B cell (primary cell): Measurements from ENCODE around the gene WNK4. TPM values are rescaled to one million over a fixed set of nuclear protein-coding genes. Genes with fewer than 3 reads are reported as not detected.

Source experiments
- ATAC-seq: fragments of 200-7000 bp; cut with Tn5 transposase; one replicate; pipeline ENCODE4 v1.10.0; 2021; ENCODE audit warnings: low read depth, mild to moderate bottlenecking, moderate number of reproducible peaks, moderate library complexity
- CTCF ChIA-PET: fragments of 350-600 bp; sonication (Branson Sonifier 250); formaldehyde crosslinking; loops from one replicate; lab custom pipeline; 2021; ENCODE audit warnings: antibody characterized with exemption, inconsistent platforms; lab: Charles Lee
- POLR2A ChIA-PET: fragments of 350-600 bp; sonication (Branson Sonifier 250); formaldehyde crosslinking; loops from one replicate; lab custom pipeline; 2021; ENCODE audit warnings: antibody characterized with exemption; lab: Charles Lee
- DNase-seq: peaks from one replicate; pipeline ENCODE4 v3.0.0; 2013
- H2AFZ ChIP-seq: 2 replicates; pipeline ENCODE4 v1.6.1; 2012; ENCODE audit warnings: mild to moderate bottlenecking, low read depth, low read length; ENCODE audit not compliant: insufficient read depth, poor library complexity, severe bottlenecking
- H3K27ac ChIP-seq, 2 donors: 1 replicate in 1 of 2; 2 replicates in 1 of 2; pipeline ENCODE4 v1.5.1; 2012 to 2013; ENCODE audit warnings: low read length in 2 of 2, mild to moderate bottlenecking in 2 of 2, moderate library complexity in 1 of 2
- H3K27me3 ChIP-seq, 4 experiments: fragments of 200-600 bp in 1 of 4; sonication (generic) in 1 of 4; replicated peaks in 1 of 4; 1 replicate in 2 of 4; 2 replicates in 2 of 4; pipeline versions ENCODE4 v1.6.1 to v1.7.0; 2013 to 2016; ENCODE audit warnings: low read length in 3 of 4, mild to moderate bottlenecking in 2 of 4, mixed read lengths in 1 of 4, moderate library complexity in 1 of 4; ENCODE audit not compliant: insufficient read depth in 4 of 4, control insufficient read depth in 3 of 4; ENCODE audit errors: control extremely low read depth in 1 of 4
- H3K36me3 ChIP-seq, 2 experiments: replicated peaks in 1 of 2; 1 replicate in 1 of 2; 2 replicates in 1 of 2; pipeline versions ENCODE4 v1.6.1 to v1.7.1; 2013; ENCODE audit warnings: low read length in 1 of 2; ENCODE audit not compliant: insufficient read depth in 2 of 2, control insufficient read depth in 1 of 2; ENCODE audit errors: control extremely low read depth in 1 of 2, extremely low read depth in 1 of 2
- H3K4me1 ChIP-seq, 2 donors: fragments of 200-600 bp in 1 of 2; sonication (generic) in 1 of 2; 1 replicate in 1 of 2; 2 replicates in 1 of 2; pipeline versions ENCODE4 v1.5.1 to v1.6.1; 2013 to 2017; ENCODE audit warnings: low read length in 2 of 2; ENCODE audit not compliant: control insufficient read depth in 2 of 2, insufficient read depth in 2 of 2
- H3K4me2 ChIP-seq: replicated peaks from 2 replicates; pipeline ENCODE3; 2012; ENCODE audit warnings: mild to moderate bottlenecking, low read depth, low read length; ENCODE audit not compliant: poor library complexity, severe bottlenecking
- H3K4me3 ChIP-seq, 5 experiments: fragments of 200-600 bp in 1 of 5; sonication (generic) in 1 of 5; 1 replicate in 3 of 5; 2 replicates in 2 of 5; pipeline versions ENCODE4 v1.5.1 to v1.7.0; 2011 to 2016; ENCODE audit warnings: low read length in 4 of 5, mild to moderate bottlenecking in 4 of 5, low read depth in 2 of 5, control low read depth in 1 of 5, moderate library complexity in 1 of 5; ENCODE audit not compliant: insufficient read depth in 1 of 5; ENCODE audit errors: control extremely low read depth in 1 of 5, extremely low read depth in 1 of 5
- H3K79me2 ChIP-seq: fragments of 200-600 bp; sonication (generic); one replicate; pipeline ENCODE4 v1.6.0; 2016; ENCODE audit warnings: low read length; ENCODE audit not compliant: control insufficient read depth, insufficient read depth
- H3K9ac ChIP-seq: fragments of 200-600 bp; sonication (generic); 2 replicates; pipeline ENCODE4 v1.6.1; 2017; ENCODE audit warnings: mild to moderate bottlenecking, low read length, moderate library complexity
- H3K9me3 ChIP-seq, 3 donors: one replicate each; pipeline versions ENCODE4 v1.6.1 to v1.7.1; 2013; ENCODE audit warnings: low read length in 2 of 3; ENCODE audit not compliant: control insufficient read depth in 2 of 3, insufficient read depth in 1 of 3; ENCODE audit errors: control extremely low read depth in 1 of 3
- H4K20me1 ChIP-seq: 2 replicates; pipeline ENCODE4 v1.6.0; 2012; ENCODE audit warnings: mild to moderate bottlenecking, low read length; ENCODE audit not compliant: insufficient read depth, control insufficient read depth, poor library complexity, severe bottlenecking
- H3K27ac Mint-ChIP-seq: one replicate; pipeline ENCODE4 v1.8.0; 2021; ENCODE audit warnings: mixed read lengths
- H3K27me3 Mint-ChIP-seq: one replicate; pipeline ENCODE4 v1.8.0; 2021; ENCODE audit warnings: mixed read lengths
- H3K4me1 Mint-ChIP-seq: one replicate; pipeline ENCODE4 v1.8.0; 2021; ENCODE audit warnings: mixed read lengths
- H3K4me3 Mint-ChIP-seq: one replicate; pipeline ENCODE4 v1.8.0; 2021; ENCODE audit warnings: mixed read lengths
- H3K9me3 Mint-ChIP-seq: one replicate; pipeline ENCODE4 v1.8.0; 2022; ENCODE audit warnings: mixed read lengths; ENCODE audit not compliant: insufficient read depth
- CTCF ChIP-seq: fragments of 200-600 bp; IDR thresholded peaks from one replicate; pipeline ENCODE4 v1.8.0; 2022; ENCODE audit warnings: antibody characterized with exemption, mild to moderate bottlenecking
- EZH2 ChIP-seq: IDR thresholded peaks from 2 replicates; pipeline ENCODE4 v1.6.1; 2012; ENCODE audit warnings: borderline replicate concordance, low read depth, mild to moderate bottlenecking, moderate library complexity, low read length; ENCODE audit not compliant: insufficient read depth, poor library complexity, severe bottlenecking
- WGBS: methylation state at CpG from one replicate; pipeline ENCODE4 v1.1.5; 2013; ENCODE audit warnings: missing lambda C conversion rate; ENCODE audit not compliant: insufficient coverage; 5-methylcytosine and 5-hydroxymethylcytosine counted together
- intact Hi-C: fragments of 100-400 bp; cut with micrococcal nuclease; formaldehyde crosslinking; loops from one replicate; pipeline ENCODE4 v1.10.0; 2022
- polyA plus RNA-seq: library from polyadenylated mRNA; depleted of rRNA; stranded (reverse); fragments of >200 nt; gene quantifications from 2 replicates; pipeline ENCODE4 v1.2.3, GENCODE V29; 2012
- total RNA-seq, 2 donors: library from RNA; stranded (reverse); fragments of 120-200 nt in 1 of 2; gene quantifications; 1 replicate in 1 of 2; 2 replicates in 1 of 2; pipeline versions ENCODE4 v1.2.3 to v1.2.4, GENCODE V29; 2013 to 2022

WNK4 gene
- total and polyA plus RNA-seq, 2 donors (not counting 1 experiment from before 2014, with no cell fraction given): 0.03 to 0.44 TPM

DNA sequence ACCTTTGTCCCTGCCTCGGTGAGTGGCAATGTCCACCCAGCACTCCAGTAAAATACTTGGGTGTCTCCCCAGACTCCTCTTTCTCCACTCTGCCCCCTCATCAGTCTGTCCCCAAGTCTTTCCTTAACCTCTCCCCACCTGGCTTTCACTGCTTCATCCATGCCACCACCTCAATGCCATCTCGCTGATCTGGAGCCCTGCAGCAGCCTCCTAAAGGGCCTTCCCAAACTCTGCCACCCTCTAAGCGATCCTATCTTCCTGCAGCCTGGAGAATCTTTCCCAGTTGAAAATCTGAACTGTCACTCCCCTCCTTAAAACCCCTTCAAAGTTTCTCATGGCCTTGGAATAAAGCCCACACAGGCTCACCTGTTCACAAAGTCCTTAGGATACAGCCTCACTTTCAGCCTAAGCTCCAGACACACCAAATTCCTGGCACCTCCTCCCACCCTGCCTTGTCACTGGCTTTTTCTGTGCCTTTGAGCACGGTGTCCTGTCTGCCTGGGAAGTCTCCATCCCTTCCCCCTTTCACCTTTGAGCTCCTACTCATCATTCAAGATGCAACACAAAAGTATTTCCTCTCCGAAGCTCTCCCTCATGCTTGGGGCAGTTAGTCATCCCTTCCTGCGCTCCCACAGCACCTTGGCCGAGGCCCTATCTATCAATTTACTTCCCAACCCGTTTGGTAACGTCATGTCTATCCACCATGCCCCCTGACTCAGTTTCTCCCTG, 2.8 kb downstream of the WNK4 start:
- H2AFZ ChIP-seq: no peak overlapping the region
- H3K27me3 ChIP-seq: peaks cover 0 to 78% (median 39%) of the 10 kb centered on the region in 4 experiments
- peaks cover 69% of the 10 kb centered on the region for H3K27me3 Mint-ChIP-seq
- ChIA-PET CTCF (no interaction called here), POLR2A (no interaction called here)
- peaks cover 0 to 16% of the 10 kb centered on the region in 2 experiments for H3K36me3 ChIP-seq
- no peak overlapping the region for H3K4me2 ChIP-seq
- TF ChIP-seq CTCF (no peak), EZH2 (no peak)
- intact Hi-C loops: no loop called here
- no peaks in the 10 kb centered on the region for H3K79me2 ChIP-seq
- H3K4me3 ChIP-seq: no peak overlapping the region
- ATAC-seq (no peak), DNase-seq (no peak)
- 21% methylated on average over 9 of the region's 9 CpGs for WGBS
- H3K4me3 Mint-ChIP-seq: no peak overlapping the region
- H3K4me1 Mint-ChIP-seq: peaks cover 39% of the 10 kb centered on the region
- no peak overlapping the region for H3K27ac ChIP-seq
- H3K9me3 Mint-ChIP-seq: no peaks in the 10 kb centered on the region
- no peak overlapping the region for H3K9ac ChIP-seq
- no peak overlapping the region for H3K27ac Mint-ChIP-seq
- H3K4me1 ChIP-seq: peaks cover 26 to 33% of the 10 kb centered on the region in 2 donors
- H4K20me1 ChIP-seq: no peaks in the 10 kb centered on the region
- peaks cover 0 to 24% (median 0%) of the 10 kb centered on the region in 3 donors for H3K9me3 ChIP-seq

GRCh38 chr17:42783791-42784138, 3.4 kb downstream of the WNK4 start:
- no peak for ATAC-seq
- Histone ChIP-seq H3K27me3 (peaks cover 0 to 80% (median 39%) of the 10 kb centered on the region in 4 experiments), H3K36me3 (peaks cover 0 to 11% of the 10 kb centered on the region in 2 experiments)

More at GRCh38 chr17:42783791-42784138, 3.4 kb downstream of the WNK4 start:
- POLR2A ChIA-PET: no interaction called here
- H3K4me1 Mint-ChIP-seq: peaks cover 39% of the 10 kb centered on the region
- CTCF ChIA-PET: no interaction called here
- peaks cover 26 to 33% of the 10 kb centered on the region in 2 donors for H3K4me1 ChIP-seq
- H3K4me3 Mint-ChIP-seq: no peak overlapping the region
- no peak overlapping the region for H3K27ac Mint-ChIP-seq
- no peaks in the 10 kb centered on the region for H3K9me3 Mint-ChIP-seq
- WGBS: 13% methylated on average over 22 of the region's 22 CpGs
- TF ChIP-seq EZH2: no peak
- no peak for TF ChIP-seq CTCF
- no peak overlapping the region for H3K4me3 ChIP-seq
- DNase-seq: no peak
- H4K20me1 ChIP-seq: no peaks in the 10 kb centered on the region
- H3K27ac ChIP-seq: no peak overlapping the region
- no peaks in the 10 kb centered on the region for H3K79me2 ChIP-seq
- no peak overlapping the region for H2AFZ ChIP-seq
- H3K9ac ChIP-seq: no peak overlapping the region
- intact Hi-C loops: no loop called here
- peak overlapping the region; percentile 35 for H3K4me2 ChIP-seq
- H3K9me3 ChIP-seq: peaks cover 0 to 24% (median 0%) of the 10 kb centered on the region in 3 donors
- H3K27me3 Mint-ChIP-seq: peaks cover 74% of the 10 kb centered on the region
